Transverse colon (tissue), 4 donors: ENCODE data around the gene ARID3C. TPM values are rescaled to one million over a fixed set of nuclear protein-coding genes. Genes with fewer than 3 reads are reported as not detected.

Source experiments
- DNase-seq: peaks from one replicate; pipeline ENCODE4 v3.0.0-alpha.2; 2019
- H3K27ac ChIP-seq, 4 donors: fragments of 200-600 bp; sonication (generic); 2 replicates each; pipeline ENCODE4 v1.5.1; 2016 to 2018; ENCODE audit warnings: inconsistent platforms in 4 of 4
- H3K27me3 ChIP-seq: fragments of 200-600 bp; sonication (generic); 2 replicates; pipeline ENCODE4 v1.5.1; 2017; ENCODE audit warnings: inconsistent platforms
- H3K36me3 ChIP-seq, 4 donors: fragments of 200-600 bp; sonication (generic); 2 replicates each; pipeline ENCODE4 v1.5.1; 2017 to 2019; ENCODE audit warnings: inconsistent platforms in 4 of 4
- H3K4me1 ChIP-seq, 4 donors: fragments of 200-600 bp; sonication (generic); 2 replicates each; pipeline ENCODE4 v1.5.1; 2017 to 2020; ENCODE audit warnings: inconsistent platforms in 4 of 4
- H3K4me3 ChIP-seq, 4 donors: fragments of 200-600 bp; sonication (generic); 1 replicate in 1 of 4; 2 replicates in 3 of 4; pipeline versions ENCODE4 v1.5.1 to v1.6.1; 2017 to 2019; ENCODE audit warnings: inconsistent platforms in 4 of 4
- H3K9me3 ChIP-seq, 2 donors: fragments of 200-600 bp; sonication (generic); 2 replicates each; pipeline ENCODE4 v1.5.1; 2017 to 2019; ENCODE audit warnings: inconsistent platforms in 2 of 2
- CTCF ChIP-seq, 5 experiments: fragments of 200-600 bp in 3 of 5; fragments of 450-650 bp in 2 of 5; sonication (generic) in 3 of 5; IDR thresholded peaks; 1 replicate in 2 of 5; 2 replicates in 3 of 5; pipeline ENCODE4 v1.5.1; 2016 to 2017; ENCODE audit warnings: antibody characterized with exemption in 5 of 5, inconsistent platforms in 3 of 5, mild to moderate bottlenecking in 2 of 5, moderate library complexity in 1 of 5
- EP300 ChIP-seq: sonication (generic); formaldehyde crosslinking; IDR thresholded peaks from one replicate; pipeline ENCODE4 v1.6.1; 2017; ENCODE audit warnings: antibody characterized with exemption, low read depth
- POLR2A ChIP-seq: fragments of 450-650 bp; IDR thresholded peaks from one replicate; pipeline ENCODE4 v1.6.1; 2016; ENCODE audit warnings: antibody characterized with exemption, mild to moderate bottlenecking, moderate library complexity
- POLR2AphosphoS5 ChIP-seq, 3 donors: sonication (generic); formaldehyde crosslinking; IDR thresholded peaks; one replicate each; pipeline ENCODE4 v1.6.1; 2016; ENCODE audit warnings: antibody characterized with exemption in 3 of 3
- WGBS, 2 donors: methylation state at CpG; one replicate each; pipeline ENCODE4 v1.1.5; 2018; ENCODE audit warnings: low coverage in 1 of 2; 5-methylcytosine and 5-hydroxymethylcytosine counted together
- in situ Hi-C, 4 donors: fragments of 200-750 bp; cut with MboI; loops; one replicate each; pipeline versions ENCODE4 v1.15.0 to v1.15.1; 2017; ENCODE audit warnings: low sequenced_read_pairs in 3 of 4, low pct_ligation_motif_present in 1 of 4, low pct_unique_long_range_greater_than_20kb in 1 of 4
- intact Hi-C: fragments of 100-400 bp; cut with DNase I; formaldehyde crosslinking; loops from one replicate; pipeline ENCODE4 v1.15.1; 2023; ENCODE audit warnings: low total_unique reads
- total RNA-seq, 4 donors: library from RNA; depleted of rRNA; stranded (reverse); fragments of >200 nt; gene quantifications; one replicate each; pipeline ENCODE4 v1.1.0, GENCODE V29; 2016

Gene ARID3C
- total RNA-seq, 4 donors from 2014 or later: not detected

- no peak for DNase-seq
- 87% methylated on average over 14 of the region's 14 CpGs; no CpG with 5 or more reads in 1 of the 2 donors for WGBS, 2 donors
- H3K4me1 ChIP-seq: peaks cover 6 to 24% (median 17%) of the 10 kb centered on the region in 4 donors
- H3K4me3 ChIP-seq: no peak overlapping the region
- H3K9me3 ChIP-seq: no peaks in the 10 kb centered on the region
- no peaks in the 10 kb centered on the region for H3K27me3 ChIP-seq
- intact Hi-C loops: loop anchor here (10.0 kb wide), 1 partner anchor 426 kb away; no protein-coding TSS in a partner anchor
- no peak for TF ChIP-seq POLR2A
- TF ChIP-seq POLR2AphosphoS5 (IDR thresholded peaks at IDR 0.05): no peak
- TF ChIP-seq CTCF (IDR thresholded peaks at IDR 0.05): no peak
- TF ChIP-seq EP300: no peak
- in situ Hi-C loops: no loop called here
- H3K36me3 ChIP-seq: no peaks in the 10 kb centered on the region
- no peak overlapping the region for H3K27ac ChIP-seq
Measured at GRCh38 chr9:34658461-34658860, 29.6 kb upstream of the ARID3C start.

GRCh38 chr9:34656992-34657391 is 28.1 kb upstream of the ARID3C start:
- WGBS, 2 donors: 94% methylated on average over 5 of the region's 5 CpGs; no CpG with 5 or more reads in 1 of the 2 donors
- in situ Hi-C loops: no loop called here
- TF ChIP-seq CTCF (IDR thresholded peaks at IDR 0.05) (no peak), EP300 (no peak)

DNA sequence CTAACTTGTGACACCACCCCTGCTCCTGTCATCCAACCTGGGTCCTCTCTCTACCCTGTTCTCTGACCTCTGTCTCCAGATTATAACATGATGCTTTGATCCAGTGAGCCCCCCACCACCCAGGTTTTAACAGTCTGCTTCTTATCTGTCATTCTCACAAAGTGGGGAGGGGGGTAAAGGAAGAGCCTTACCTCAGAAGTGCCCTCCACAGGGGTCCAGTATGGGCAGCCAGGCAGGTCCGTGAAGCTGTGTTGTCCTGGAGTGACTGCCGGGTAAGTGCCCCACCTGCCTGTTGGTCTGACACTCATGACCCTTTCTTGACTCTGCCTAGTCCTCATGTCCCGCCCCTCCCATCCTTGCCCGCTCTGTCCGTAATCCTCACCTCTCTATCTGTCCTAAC is 26.5 kb upstream of the ARID3C start:
- Histone ChIP-seq H3K9me3 (no peaks in the 10 kb centered on the region), H3K4me1 (peaks cover 18 to 51% (median 41%) of the 10 kb centered on the region in 4 donors), H3K36me3 (no peaks in the 10 kb centered on the region), H3K4me3 (no peak overlapping the region), H3K27ac (peak overlapping the region; percentile 24 to 89 (median 86)), H3K27me3 (no peaks in the 10 kb centered on the region)
- intact Hi-C loops: loop anchor here (10.0 kb wide), 1 partner anchor 429 kb away; no protein-coding TSS in a partner anchor
- 82 to 90% methylated on average over 2 to 4 of the region's 5 CpGs for WGBS, 2 donors
- in situ Hi-C loops: no loop called here
- TF ChIP-seq CTCF (IDR thresholded peaks at IDR 0.05) (no peak), POLR2AphosphoS5 (IDR thresholded peaks at IDR 0.05) (no peak), POLR2A (no peak)
- no peak for DNase-seq

More at GRCh38 chr9:34656992-34657391, 28.1 kb upstream of the ARID3C start:
- no peak for DNase-seq
- Histone ChIP-seq H3K27me3 (no peaks in the 10 kb centered on the region), H3K27ac (no peak overlapping the region), H3K4me3 (no peak overlapping the region), H3K36me3 (no peaks in the 10 kb centered on the region), H3K4me1 (peaks cover 18 to 38% (median 30%) of the 10 kb centered on the region in 4 donors), H3K9me3 (no peaks in the 10 kb centered on the region)
- intact Hi-C loops: loop anchor here (10.0 kb wide), 1 partner anchor 428 kb away; no protein-coding TSS in a partner anchor

DNA sequence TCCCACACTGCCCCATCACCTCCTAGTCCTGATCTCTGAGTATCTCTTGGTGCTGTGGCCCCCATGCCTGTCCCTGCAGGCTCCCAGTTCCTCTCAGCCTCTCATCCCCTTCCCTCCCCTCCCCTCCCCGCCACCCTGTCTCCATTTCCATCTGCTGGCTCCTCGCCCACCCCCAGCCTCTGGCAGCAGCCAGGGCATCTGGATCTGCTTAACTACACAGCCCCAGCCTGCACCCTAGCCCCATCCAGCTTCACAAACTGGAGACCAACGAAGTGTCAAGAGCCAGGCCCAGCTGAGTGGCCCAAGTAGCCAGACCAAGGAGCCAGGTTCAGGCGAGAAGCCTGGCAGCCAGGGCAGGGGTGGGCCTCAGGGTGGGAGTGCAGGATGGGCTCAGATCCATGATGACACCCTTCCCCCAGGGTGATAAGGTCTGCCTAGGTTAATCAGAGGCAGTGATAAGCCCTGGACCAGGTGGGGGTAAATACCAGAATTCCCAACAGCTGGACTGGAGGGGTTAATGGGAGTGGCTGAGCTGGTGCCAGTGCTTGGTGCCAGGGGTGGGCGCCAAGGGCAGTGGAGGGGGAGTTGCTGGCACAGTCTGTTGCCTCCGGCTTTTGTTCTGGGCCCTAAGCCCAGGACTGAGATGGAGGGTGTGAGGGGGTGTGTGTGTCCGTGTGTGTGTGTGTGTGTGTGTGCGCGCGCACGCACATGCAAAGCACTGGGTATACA is 25.6 kb upstream of the ARID3C start:
- no peak overlapping the region for H3K4me3 ChIP-seq
- no peaks in the 10 kb centered on the region for H3K9me3 ChIP-seq
- intact Hi-C loops (loop anchor here (10.0 kb wide), 1 partner anchor 430 kb away; no protein-coding TSS in a partner anchor), in situ Hi-C loops (no loop called here)
- peaks cover 0 to 3% (median 1%) of the 10 kb centered on the region in 4 donors for H3K36me3 ChIP-seq
- no peaks in the 10 kb centered on the region for H3K27me3 ChIP-seq
- peak; percentile 7 for TF ChIP-seq POLR2A
- TF ChIP-seq EP300: no peak
- no peak for TF ChIP-seq CTCF (IDR thresholded peaks at IDR 0.05)
- peak in 2 of 3 donors; percentile 30 to 47 for TF ChIP-seq POLR2AphosphoS5 (IDR thresholded peaks at IDR 0.05)
- peak overlapping the region; percentile 82 to 89 (median 86) for H3K27ac ChIP-seq
- H3K4me1 ChIP-seq: peaks cover 18 to 47% (median 39%) of the 10 kb centered on the region in 4 donors
- peak; percentile 51 for DNase-seq
- 55% methylated on average over 11 of the region's 11 CpGs; no CpG with 5 or more reads in 1 of the 2 donors for WGBS, 2 donors
